ENCODE data around the gene CIDEB. TPM values are rescaled to one million over a fixed set of nuclear protein-coding genes. Genes with fewer than 3 reads are reported as not detected.

CIDEB gene
- total and polyA plus RNA-seq, 2 experiments from 2014 or later = not detected

- no peak overlapping the region for H3K27ac ChIP-seq
- no peaks in the 10 kb centered on the region for H3K4me1 ChIP-seq (ENCODE audit: low read depth)
- no peaks in the 10 kb centered on the region for H3K27me3 ChIP-seq
- no peak for TF ChIP-seq CTCF (IDR thresholded peaks at IDR 0.05; ENCODE audit: low read depth, low read length)
- no peak for DNase-seq (ENCODE audit: low read depth in 1 of 2, low spot score in 1 of 2)
- H3K9me3 ChIP-seq (ENCODE audit: low read depth) = no peaks in the 10 kb centered on the region
- H3K36me3 ChIP-seq = peaks cover 3% of the 10 kb centered on the region
- no peak overlapping the region for H3K4me3 ChIP-seq
Observed at GRCh38 chr14:24289649-24290280, 18.0 kb downstream of the CIDEB start.

- no peak for TF ChIP-seq CTCF (IDR thresholded peaks at IDR 0.05; ENCODE audit: low read depth, low read length)
- Histone ChIP-seq H3K36me3 (peaks cover 3% of the 10 kb centered on the region), H3K27ac (no peak overlapping the region), H3K4me3 (no peak overlapping the region), H3K4me1 (ENCODE audit: low read depth) (no peaks in the 10 kb centered on the region), H3K9me3 (ENCODE audit: low read depth) (no peaks in the 10 kb centered on the region), H3K27me3 (no peaks in the 10 kb centered on the region)
- DNase-seq (ENCODE audit: low read depth in 1 of 2, low spot score in 1 of 2) = no peak
Observed at GRCh38 chr14:24286996-24287395, 20.8 kb downstream of the CIDEB start.

- H3K4me1 ChIP-seq (ENCODE audit: low read depth) = no peaks in the 10 kb centered on the region
- no peak for TF ChIP-seq CTCF (IDR thresholded peaks at IDR 0.05; ENCODE audit: low read depth, low read length)
- no peaks in the 10 kb centered on the region for H3K27me3 ChIP-seq
- H3K36me3 ChIP-seq = peaks cover 3% of the 10 kb centered on the region
- no peak overlapping the region for H3K4me3 ChIP-seq
- H3K27ac ChIP-seq = no peak overlapping the region
- H3K9me3 ChIP-seq (ENCODE audit: low read depth) = no peaks in the 10 kb centered on the region
- DNase-seq (ENCODE audit: low read depth in 1 of 2, low spot score in 1 of 2) = no peak
Observed at GRCh38 chr14:24285351-24285750, 22.4 kb downstream of the CIDEB start.

GRCh38 chr14:24284501-24285035, 23.2 kb downstream of the CIDEB start:
- no peak overlapping the region for H3K27ac ChIP-seq
- DNase-seq (ENCODE audit: low read depth in 1 of 2, low spot score in 1 of 2) = no peak

GRCh38 chr14:24283796-24284460, 23.8 kb downstream of the CIDEB start:
- Histone ChIP-seq H3K36me3 (no peaks in the 10 kb centered on the region), H3K4me3 (no peak overlapping the region), H3K27me3 (no peaks in the 10 kb centered on the region), H3K4me1 (ENCODE audit: low read depth) (no peaks in the 10 kb centered on the region), H3K27ac (no peak overlapping the region), H3K9me3 (ENCODE audit: low read depth) (no peaks in the 10 kb centered on the region)
- no peak for TF ChIP-seq CTCF (IDR thresholded peaks at IDR 0.05; ENCODE audit: low read depth, low read length)
- DNase-seq (ENCODE audit: low read depth in 1 of 2, low spot score in 1 of 2) = no peak

More at GRCh38 chr14:24284501-24285035, 23.2 kb downstream of the CIDEB start:
- Histone ChIP-seq H3K36me3 (no peaks in the 10 kb centered on the region), H3K27me3 (no peaks in the 10 kb centered on the region), H3K4me1 (ENCODE audit: low read depth) (no peaks in the 10 kb centered on the region), H3K9me3 (ENCODE audit: low read depth) (no peaks in the 10 kb centered on the region), H3K4me3 (no peak overlapping the region)
- no peak for TF ChIP-seq CTCF (IDR thresholded peaks at IDR 0.05; ENCODE audit: low read depth, low read length)
